GM19351 (cell line): ENCODE results near the gene REPS2.

ENCODE experiments used
- ATAC-seq: cut with Tn5 transposase; IDR thresholded peaks from one replicate; pipeline ENCODE4 v1.9.1; 2021; ENCODE audit warnings: mild to moderate bottlenecking, moderate library complexity; ENCODE audit not compliant: unreplicated experiment

The REPS2 gene

DNA sequence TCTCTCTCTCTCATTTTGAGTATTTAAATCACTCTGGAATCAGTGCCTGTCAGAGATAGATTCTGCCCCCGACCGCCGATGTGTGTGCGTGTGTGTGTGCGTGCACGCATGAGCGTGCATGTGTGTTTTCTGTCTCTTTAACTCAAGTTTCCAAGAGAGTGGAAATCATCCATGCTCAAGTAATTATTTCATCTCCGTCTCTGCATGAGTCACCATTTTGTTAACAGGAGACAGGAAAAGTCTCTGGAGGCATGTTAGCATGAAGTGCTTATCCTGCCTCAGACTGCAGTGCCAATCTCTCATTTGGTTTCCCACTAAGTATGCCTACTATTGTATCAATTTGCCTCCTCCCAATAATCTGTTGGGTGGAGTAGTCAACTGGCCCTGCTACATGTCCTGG lies 245.6 kb downstream of the REPS2 start:
- ATAC-seq = no peak
